ENCODE measurements around the gene ARFGEF2. TPM values are rescaled to one million over a fixed set of nuclear protein-coding genes. Genes with fewer than 3 reads are reported as not detected.

ARFGEF2 gene
- total and polyA plus RNA-seq, 2 donors (not counting 3 experiments of a cell fraction or from before 2014, with no cell fraction given): 12.7 to 32.6 TPM

- Histone ChIP-seq H3K36me3 (ENCODE audit: control insufficient read depth in 2 of 2, extremely low read depth in 1 of 2, insufficient read depth in 2 of 2, low read length in 2 of 2) (no peaks in the 10 kb centered on the region), H3K27me3 (ENCODE audit: control insufficient read depth in 2 of 2, insufficient read depth in 2 of 2, low read length in 2 of 2) (no peaks in the 10 kb centered on the region), H3K4me1 (ENCODE audit: control insufficient read depth, extremely low read depth, insufficient read depth, low read length) (peaks cover 14% of the 10 kb centered on the region), H3K4me2 (ENCODE audit: insufficient read depth, low read length) (no peak overlapping the region), H2AFZ (ENCODE audit: low read depth, low read length) (no peak overlapping the region), H4K20me1 (replicated peaks; ENCODE audit: control insufficient read depth, extremely low read depth, insufficient read depth, low read length) (no peaks in the 10 kb centered on the region), H3K9ac (replicated peaks; ENCODE audit: extremely low read depth, insufficient read depth, low read length) (no peak overlapping the region), H3K79me2 (ENCODE audit: control insufficient read depth, insufficient read depth, low read length) (no peaks in the 10 kb centered on the region), H3K27ac (ENCODE audit: insufficient read depth, low read depth, low read length) (no peak overlapping the region), H3K9me1 (replicated peaks; ENCODE audit: control insufficient read depth, extremely low read depth, insufficient read depth, low read length) (no peaks in the 10 kb centered on the region), H3K4me3 (replicated peaks in 1 of 3; ENCODE audit: insufficient read depth in 1 of 3, low read depth in 1 of 3, low read length in 3 of 3) (no peak overlapping the region), H3K9me3 (replicated peaks; ENCODE audit: control insufficient read depth, insufficient read depth, low read length) (no peaks in the 10 kb centered on the region)
- TF ChIP-seq CTCF (IDR thresholded peaks at IDR 0.05; ENCODE audit: extremely low read depth in 1 of 2, insufficient read depth in 1 of 2, low read depth in 1 of 2, low read length in 2 of 2): no peak
- dilution Hi-C loops (cut with MboI; ENCODE audit: extremely low pct_ligation_motif_present, low sequenced_read_pairs) (loop anchor here (25.0 kb wide), 1 partner anchor 244 kb away; no protein-coding TSS in a partner anchor), intact Hi-C loops (cut with micrococcal nuclease) (loop anchor here (10.0 kb wide), 1 partner anchor 142 kb away; no protein-coding TSS in a partner anchor)
- CTCF ChIA-PET: interaction anchor here (1.2 to 4.7 kb wide), 12 partner anchors 9 to 271 kb away, joined by 3 to 126 read pairs (median 6); partner anchors contain the start of gene PREX1
- POLR2A ChIA-PET: interaction anchor here (0.6 kb wide), 1 partner anchor 76 kb away, joined by 3 read pairs; no protein-coding TSS in a partner anchor
- FAIRE-seq (no peak), DNase-seq (ENCODE audit: low read depth, low spot score) (no peak)
- no TSS peak for BruUV-seq (replicated peaks)
These were observed 15.2 kb upstream of the ARFGEF2 start for GRCh38 chr20:48906221-48906877.

- Histone ChIP-seq H3K27ac (ENCODE audit: insufficient read depth, low read depth, low read length) (no peak overlapping the region), H3K27me3 (ENCODE audit: control insufficient read depth in 2 of 2, insufficient read depth in 2 of 2, low read length in 2 of 2) (no peaks in the 10 kb centered on the region), H4K20me1 (replicated peaks; ENCODE audit: control insufficient read depth, extremely low read depth, insufficient read depth, low read length) (no peaks in the 10 kb centered on the region), H3K9ac (replicated peaks; ENCODE audit: extremely low read depth, insufficient read depth, low read length) (no peak overlapping the region), H2AFZ (ENCODE audit: low read depth, low read length) (no peak overlapping the region), H3K79me2 (ENCODE audit: control insufficient read depth, insufficient read depth, low read length) (no peaks in the 10 kb centered on the region), H3K9me1 (replicated peaks; ENCODE audit: control insufficient read depth, extremely low read depth, insufficient read depth, low read length) (no peaks in the 10 kb centered on the region), H3K4me1 (ENCODE audit: control insufficient read depth, extremely low read depth, insufficient read depth, low read length) (peaks cover 14% of the 10 kb centered on the region), H3K4me3 (replicated peaks in 1 of 3; ENCODE audit: insufficient read depth in 1 of 3, low read depth in 1 of 3, low read length in 3 of 3) (no peak overlapping the region), H3K36me3 (ENCODE audit: control insufficient read depth in 2 of 2, extremely low read depth in 1 of 2, insufficient read depth in 2 of 2, low read length in 2 of 2) (no peaks in the 10 kb centered on the region), H3K9me3 (replicated peaks; ENCODE audit: control insufficient read depth, insufficient read depth, low read length) (no peaks in the 10 kb centered on the region), H3K4me2 (ENCODE audit: insufficient read depth, low read length) (no peak overlapping the region)
- POLR2A ChIA-PET: no interaction called here
- DNase-seq (ENCODE audit: low read depth, low spot score): no peak
- CTCF ChIA-PET: interaction anchor here (0.8 to 3.0 kb wide), 3 partner anchors 225 to 251 kb away, joined by 3 to 19 read pairs (median 3); no protein-coding TSS in a partner anchor
- TF ChIP-seq CTCF (IDR thresholded peaks at IDR 0.05; ENCODE audit: extremely low read depth in 1 of 2, insufficient read depth in 1 of 2, low read depth in 1 of 2, low read length in 2 of 2) (no peak), JUN (IDR thresholded peaks at IDR 0.05; ENCODE audit: borderline replicate concordance, insufficient read depth, insufficient read length, low read depth) (no peak), POLR2A (IDR thresholded peaks at IDR 0.05; ENCODE audit: low read depth, low read length) (no peak), FOS (IDR thresholded peaks at IDR 0.05; ENCODE audit: borderline replicate concordance, insufficient read depth, low read length) (no peak), EZH2 (IDR thresholded peaks at IDR 0.05; ENCODE audit: borderline replicate concordance, low read depth, low read length, severe bottlenecking) (no peak), MAX (IDR thresholded peaks at IDR 0.05; ENCODE audit: insufficient read depth, insufficient read length) (no peak), POLR2AphosphoS5 (IDR thresholded peaks at IDR 0.05; ENCODE audit: insufficient read depth, low read depth, low read length) (no peak), GATA2 (IDR thresholded peaks at IDR 0.05; ENCODE audit: insufficient read depth, insufficient read length, low read depth, low read length) (no peak), MYC (IDR thresholded peaks at IDR 0.05; ENCODE audit: low read depth, low read length) (no peak)
- no peak for FAIRE-seq
- intact Hi-C loops (cut with micrococcal nuclease) (loop anchor here (10.0 kb wide), 1 partner anchor 144 kb away; no protein-coding TSS in a partner anchor), dilution Hi-C loops (cut with MboI; ENCODE audit: extremely low pct_ligation_motif_present, low sequenced_read_pairs) (loop anchor here (25.0 kb wide), 1 partner anchor 246 kb away; no protein-coding TSS in a partner anchor)
- BruUV-seq (replicated peaks): no TSS peak
These were observed 12.7 kb upstream of the ARFGEF2 start for GRCh38 chr20:48908656-48909319.
